Kidney tubule cell (primary cell): ENCODE data around the gene C2CD2.
"Not testable (repeated sequence)": the region's sequence is repeated elsewhere in the genome, so short reads cannot be mapped to it uniquely, and the experiment has no call there.

Source experiments
- DNase-seq: peaks from one replicate; pipeline ENCODE4 v3.0.0-alpha.2; 2018; ENCODE audit warnings: low spot score

Gene C2CD2

GRCh38 chr21:41958886-41959563, 5.2 kb upstream of the C2CD2 start:
- DNase-seq = peak; percentile 81

- peak; percentile 97 for DNase-seq
Observed at GRCh38 chr21:41957991-41958766, 4.4 kb upstream of the C2CD2 start.

- peak; percentile 72 for DNase-seq
Observed at GRCh38 chr21:41956926-41957729, 3.3 kb upstream of the C2CD2 start.

GRCh38 chr21:41955516-41955915, 1.7 kb upstream of the C2CD2 start:
- DNase-seq = no peak

- no peak for DNase-seq
Observed at GRCh38 chr21:41954654-41955499, 1.1 kb upstream of the C2CD2 start.

GRCh38 chr21:41953249-41953830, 478 bp downstream of the C2CD2 start:
- no peak for DNase-seq

- DNase-seq = peak; percentile 10
Observed at GRCh38 chr21:41952568-41953248, 1.1 kb downstream of the C2CD2 start.

- DNase-seq = no peak
Observed at GRCh38 chr21:41951876-41952567, 1.8 kb downstream of the C2CD2 start.

- DNase-seq = no peak
Observed at GRCh38 chr21:41950941-41951351, 2.9 kb downstream of the C2CD2 start.

GRCh38 chr21:41949631-41950030, 4.2 kb downstream of the C2CD2 start:
- not testable (repeated sequence) for DNase-seq

- DNase-seq = no peak
Observed at GRCh38 chr21:41948901-41949300, 4.9 kb downstream of the C2CD2 start.

GRCh38 chr21:41948078-41948895, 5.5 kb downstream of the C2CD2 start:
- DNase-seq = peak; percentile 34

GRCh38 chr21:41945982-41946381, 7.8 kb downstream of the C2CD2 start:
- no peak for DNase-seq

- DNase-seq = no peak
Observed at GRCh38 chr21:41943851-41944250, 10.0 kb downstream of the C2CD2 start.

GRCh38 chr21:41942457-41942856, 11.4 kb downstream of the C2CD2 start:
- no peak for DNase-seq

GRCh38 chr21:41941941-41942340, 11.9 kb downstream of the C2CD2 start:
- DNase-seq = no peak

GRCh38 chr21:41940431-41940830, 13.4 kb downstream of the C2CD2 start:
- DNase-seq = no peak

GRCh38 chr21:41939391-41939790, 14.4 kb downstream of the C2CD2 start:
- no peak for DNase-seq
